GM19043 (cell line): ENCODE data around the gene NFE2L2.
"Not testable (repeated sequence)": the region's sequence is repeated elsewhere in the genome, so short reads cannot be mapped to it uniquely, and the experiment has no call there.

Experiments
- ATAC-seq: cut with Tn5 transposase; IDR thresholded peaks from one replicate; pipeline ENCODE4 v1.9.1; 2021; ENCODE audit warnings: low read depth; ENCODE audit not compliant: unreplicated experiment

Gene NFE2L2

DNA sequence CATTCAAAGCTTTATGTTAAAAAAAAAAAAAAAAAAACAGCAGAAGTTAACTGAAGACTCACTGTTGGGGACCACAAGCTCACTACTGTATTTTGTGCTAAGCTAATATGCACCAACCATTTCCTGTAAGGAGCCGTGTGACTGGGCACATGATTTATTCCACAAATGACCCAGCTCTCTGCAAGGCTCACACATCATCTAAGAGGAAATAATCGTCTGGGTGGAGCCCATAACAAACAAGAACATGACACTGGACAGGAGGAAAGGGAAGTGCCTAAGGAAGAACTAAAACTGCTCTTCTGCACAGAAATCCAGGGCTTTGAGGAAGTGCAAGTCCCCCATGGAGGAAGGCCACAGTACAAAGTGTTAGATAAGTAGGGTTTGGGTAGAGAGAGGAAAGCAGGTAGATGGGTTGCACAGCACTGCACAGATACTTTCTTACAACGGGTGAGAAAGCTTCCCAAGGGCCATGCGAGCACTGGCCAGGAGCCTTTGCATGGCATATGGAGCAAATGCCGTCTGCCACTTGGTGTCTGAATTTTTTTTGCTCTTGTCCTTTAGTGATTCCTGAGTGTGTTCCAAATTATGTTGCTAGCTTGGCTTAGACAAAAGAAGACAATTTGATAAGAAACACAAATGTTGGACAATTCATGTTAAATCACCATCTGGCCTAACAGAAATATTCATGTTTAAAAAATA lies 24.4 kb downstream of the NFE2L2 start:
- ATAC-seq: peak; percentile 56

DNA sequence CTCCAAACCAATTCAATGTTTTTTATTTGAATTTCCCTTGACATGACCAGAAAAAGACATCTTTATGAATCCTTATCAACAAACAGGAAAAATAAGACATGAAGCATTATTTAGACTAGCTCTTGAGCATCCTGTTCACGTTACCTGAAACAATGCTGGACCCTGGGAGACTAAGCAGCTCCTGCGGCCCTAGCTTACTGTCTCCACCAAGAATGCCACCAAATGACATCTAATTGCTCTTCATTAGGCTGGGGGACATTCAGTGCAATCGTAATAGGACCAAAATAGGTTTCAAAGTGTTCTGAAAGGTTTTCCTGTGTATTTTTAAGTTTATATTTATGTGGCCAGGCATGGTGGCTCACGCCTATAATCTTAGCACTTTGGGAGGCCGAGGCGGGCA lies 25.5 kb downstream of the NFE2L2 start:
- ATAC-seq: no peak

DNA sequence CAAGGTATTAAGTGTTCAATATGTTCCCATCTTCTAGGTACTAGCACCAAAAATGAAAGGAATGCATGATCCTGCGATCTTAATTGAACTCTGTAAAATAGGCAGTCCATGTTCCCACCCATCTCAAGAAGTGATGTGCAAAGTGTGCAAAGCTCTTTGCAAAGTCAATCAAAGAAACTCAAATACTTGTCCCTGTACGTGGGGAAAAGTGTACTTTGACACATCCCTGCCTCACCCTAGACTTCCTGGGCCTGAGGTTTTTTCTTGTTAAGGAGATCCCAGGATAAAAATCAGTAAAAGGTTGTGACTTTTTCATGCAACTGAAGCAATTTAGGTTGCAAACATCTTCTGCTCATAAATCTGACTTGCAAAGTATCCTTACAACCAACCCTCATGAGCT lies 26.6 kb downstream of the NFE2L2 start:
- ATAC-seq: no peak

DNA sequence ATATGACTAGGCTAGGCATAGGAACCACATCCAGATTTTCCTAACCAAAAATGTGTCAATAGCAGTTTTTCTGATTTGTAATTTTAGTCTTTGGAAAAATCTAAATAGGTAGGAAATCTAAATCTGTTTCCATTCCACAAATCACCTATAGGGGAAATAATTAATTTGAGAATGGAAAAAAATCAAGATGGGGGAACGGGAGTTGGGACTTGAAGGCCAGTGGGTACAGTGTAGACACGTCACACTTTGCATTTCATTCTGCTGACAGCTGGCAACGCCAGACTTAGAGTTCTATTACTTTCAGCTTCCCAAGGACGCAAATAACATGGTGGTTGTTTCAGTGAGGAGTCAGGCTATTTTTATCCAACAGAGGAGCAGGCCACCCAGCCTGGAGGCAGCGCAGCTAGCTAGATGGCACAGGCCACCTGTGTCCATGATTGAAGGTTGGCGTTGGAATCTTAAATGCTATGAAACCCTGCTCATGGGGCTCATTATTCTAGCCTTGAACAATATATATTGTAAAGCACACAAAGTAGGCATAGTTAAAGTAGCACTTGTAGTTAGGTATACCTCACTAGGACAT lies 28.6 kb downstream of the NFE2L2 start:
- ATAC-seq: no peak

DNA sequence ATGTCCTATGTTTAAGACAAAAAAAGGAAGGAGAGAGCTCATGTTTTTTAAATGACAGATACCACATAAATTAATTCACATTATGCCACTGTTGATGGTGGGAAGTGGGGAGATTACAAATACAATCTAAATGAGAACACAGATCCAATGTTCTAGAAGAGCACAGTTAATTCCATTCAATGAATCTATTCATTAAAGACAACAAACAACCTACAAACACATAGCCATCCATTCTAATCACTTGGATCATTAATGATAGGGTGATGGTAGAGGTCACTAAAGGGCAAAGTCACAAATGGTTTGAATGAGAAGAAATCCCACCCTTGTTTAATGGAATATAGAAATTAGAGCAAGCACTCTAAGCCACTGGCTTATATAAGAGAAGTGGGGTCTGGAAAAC lies 30.3 kb downstream of the NFE2L2 start:
- no peak for ATAC-seq

DNA sequence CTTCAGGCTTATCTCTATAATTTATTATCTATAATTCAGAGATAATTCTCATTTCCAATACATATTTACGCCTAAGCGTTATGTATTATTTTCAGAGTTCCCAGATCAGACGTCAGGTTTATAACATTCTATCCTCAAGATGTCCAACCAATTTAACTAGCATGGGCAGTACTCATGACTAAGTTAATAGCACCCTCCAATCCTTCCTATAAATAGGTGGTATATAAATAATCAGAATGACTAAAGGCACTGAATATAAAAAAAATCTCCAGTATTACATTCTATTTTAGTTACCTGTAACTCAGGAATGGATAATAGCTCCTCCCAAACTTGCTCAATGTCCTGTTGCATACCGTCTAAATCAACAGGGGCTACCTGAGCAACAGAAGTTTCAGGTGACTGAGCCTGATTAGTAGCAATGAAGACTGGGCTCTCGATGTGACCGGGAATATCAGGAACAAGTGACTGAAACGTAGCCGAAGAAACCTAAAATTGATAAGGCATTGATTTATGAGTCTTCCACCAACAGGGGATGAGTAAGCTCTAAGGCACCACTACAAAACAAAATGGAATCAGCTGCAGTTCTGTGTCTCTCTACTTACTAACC lies 32.3 kb downstream of the NFE2L2 start:
- no peak for ATAC-seq

DNA sequence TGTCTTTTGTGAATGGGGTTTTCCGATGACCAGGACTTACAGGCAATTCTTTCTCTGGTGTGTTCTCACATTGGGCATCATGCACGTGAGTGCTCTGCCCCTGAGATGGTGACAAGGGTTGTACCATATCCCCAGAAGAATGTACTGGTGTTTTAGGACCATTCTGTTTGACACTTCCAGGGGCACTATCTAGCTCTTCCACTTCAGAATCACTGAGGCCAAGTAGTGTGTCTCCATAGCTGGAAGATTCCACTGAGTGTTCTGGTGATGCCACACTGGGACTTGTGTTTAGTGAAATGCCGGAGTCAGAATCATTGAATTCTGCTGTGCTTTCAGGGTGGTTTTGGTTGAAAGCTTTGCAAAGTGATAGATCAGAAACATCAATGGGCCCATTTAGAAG lies 33.3 kb downstream of the NFE2L2 start:
- ATAC-seq: no peak

DNA sequence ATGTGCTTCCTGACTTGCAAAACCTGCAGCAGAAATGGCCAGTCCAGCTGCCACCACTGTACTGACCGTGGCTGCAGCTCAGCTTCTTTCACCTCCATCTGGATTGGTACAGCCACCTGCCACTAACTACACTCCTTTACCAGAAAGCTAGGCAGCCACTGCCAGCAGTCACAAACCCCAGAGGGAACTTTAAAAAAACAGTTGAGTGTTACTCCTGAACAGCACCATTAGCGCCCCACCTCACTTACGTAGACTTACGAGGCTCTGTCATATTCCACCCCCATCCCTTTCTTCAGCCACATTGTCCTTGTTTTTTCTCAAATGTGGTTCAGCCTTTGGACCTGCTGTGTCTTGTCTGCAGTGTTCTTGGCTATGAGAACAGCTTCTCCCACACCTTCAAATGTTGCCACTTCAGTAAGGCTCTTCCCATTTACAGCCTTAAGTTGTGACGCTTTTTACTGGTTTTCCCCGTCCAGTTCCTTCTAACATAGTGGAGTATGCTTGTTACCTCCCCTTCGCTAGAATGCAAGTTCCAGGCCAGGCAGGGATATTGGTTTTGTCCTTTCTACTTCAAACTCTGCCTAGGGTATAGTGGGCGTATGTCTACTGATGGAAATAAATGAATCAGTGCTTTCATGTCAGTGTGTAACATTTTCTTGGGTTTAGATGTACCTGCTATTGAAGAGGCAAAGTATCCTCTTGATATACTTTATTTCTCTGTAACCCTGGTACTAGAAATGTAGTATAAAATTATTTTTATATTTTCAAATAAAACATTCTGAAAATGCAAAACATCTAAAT lies 34.9 kb downstream of the NFE2L2 start:
- ATAC-seq: no peak

DNA sequence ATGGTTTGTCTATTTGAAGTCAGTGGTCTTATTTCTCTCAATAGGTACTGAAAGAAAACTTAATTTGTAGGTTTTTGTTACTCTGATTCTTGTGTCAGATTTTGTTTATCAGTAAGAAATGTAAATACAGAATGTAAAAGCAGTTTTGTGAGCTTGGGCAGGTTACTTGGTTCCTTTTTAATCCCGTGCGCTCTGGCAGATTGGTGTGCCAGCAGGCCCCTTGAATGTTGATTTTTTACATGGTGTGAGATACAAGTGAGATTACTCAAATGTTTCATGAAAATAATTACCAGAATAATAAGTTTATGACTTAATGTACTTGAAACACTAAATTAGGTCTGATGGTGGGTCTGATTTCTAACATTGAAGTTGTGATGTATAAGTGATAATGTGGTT lies 38.6 kb downstream of the NFE2L2 start:
- no peak for ATAC-seq

DNA sequence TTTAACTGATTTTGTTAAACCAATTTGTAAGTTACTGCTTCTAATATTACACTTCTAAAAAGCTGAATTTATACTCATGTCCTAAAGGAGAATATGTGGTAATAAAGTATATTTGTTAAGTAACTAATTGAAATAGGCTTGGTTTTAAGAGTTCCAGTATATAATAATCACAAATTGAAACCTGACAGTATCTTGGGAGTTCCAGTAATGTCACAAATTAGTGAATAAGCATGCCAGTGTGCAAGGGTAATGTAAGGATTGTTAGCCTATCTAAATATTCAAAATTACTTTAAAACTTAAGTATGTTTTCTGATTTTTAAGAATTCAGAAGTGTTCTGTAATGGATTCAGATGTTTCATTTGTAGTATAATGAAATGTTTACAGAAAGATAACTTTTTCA lies 41.1 kb downstream of the NFE2L2 start:
- ATAC-seq: not testable (repeated sequence)

DNA sequence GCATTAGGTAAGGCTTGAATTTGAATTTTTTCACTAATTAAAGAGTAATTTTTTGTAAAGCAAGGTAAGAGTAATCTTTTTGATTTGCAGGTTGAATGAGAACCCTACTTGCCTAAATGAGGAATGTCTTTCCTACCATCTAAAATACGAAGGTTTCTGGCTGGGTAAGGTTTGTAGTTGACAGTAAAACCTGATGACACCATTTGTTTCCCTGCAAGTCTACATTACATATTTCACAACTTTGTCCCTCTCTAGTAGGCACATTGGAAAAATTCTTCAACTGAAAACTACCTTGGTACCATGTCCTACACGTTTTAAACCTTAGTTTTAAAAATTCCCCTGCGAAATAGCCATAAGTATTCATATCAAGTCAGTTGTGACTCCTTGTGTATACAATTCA lies 42.6 kb downstream of the NFE2L2 start:
- ATAC-seq: no peak

DNA sequence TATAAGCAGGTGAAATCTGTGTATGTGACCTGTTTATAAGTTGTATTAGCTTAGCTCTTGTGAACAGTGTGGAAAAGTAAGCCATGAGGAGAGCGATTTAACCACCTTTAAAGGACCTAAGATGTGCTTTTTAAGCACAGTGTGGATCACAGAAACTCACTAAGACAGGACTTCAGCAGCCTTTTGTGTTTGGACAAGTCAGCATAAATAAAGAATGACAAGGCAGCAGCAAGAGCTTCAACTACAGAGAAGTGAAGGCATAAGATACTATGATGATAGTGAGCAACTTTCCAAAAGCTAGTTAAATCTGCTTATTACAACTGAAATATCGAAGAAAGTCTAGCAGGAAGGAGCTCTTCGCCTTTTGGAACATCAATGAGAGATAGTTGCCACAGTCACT lies 43.0 kb downstream of the NFE2L2 start:
- no peak for ATAC-seq

DNA sequence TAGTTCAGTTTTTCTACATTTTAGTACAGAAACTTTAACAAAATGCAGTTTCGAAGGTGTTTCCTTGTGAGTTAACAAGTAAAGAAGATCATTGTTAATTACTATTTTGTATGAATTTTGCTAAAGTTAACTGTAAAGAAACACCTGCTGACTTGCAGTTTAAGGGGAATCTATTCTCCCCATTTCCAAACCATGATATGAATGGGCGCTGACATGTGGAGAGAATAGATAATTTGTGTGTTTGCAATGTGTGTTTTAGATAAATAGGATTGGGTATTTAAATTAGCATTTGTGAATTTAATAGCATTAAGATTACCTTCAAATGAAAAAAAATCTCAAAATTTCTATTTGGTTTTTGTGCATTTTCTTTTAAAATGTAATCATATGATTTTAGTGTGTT lies 44.7 kb downstream of the NFE2L2 start:
- not testable (repeated sequence) for ATAC-seq

DNA sequence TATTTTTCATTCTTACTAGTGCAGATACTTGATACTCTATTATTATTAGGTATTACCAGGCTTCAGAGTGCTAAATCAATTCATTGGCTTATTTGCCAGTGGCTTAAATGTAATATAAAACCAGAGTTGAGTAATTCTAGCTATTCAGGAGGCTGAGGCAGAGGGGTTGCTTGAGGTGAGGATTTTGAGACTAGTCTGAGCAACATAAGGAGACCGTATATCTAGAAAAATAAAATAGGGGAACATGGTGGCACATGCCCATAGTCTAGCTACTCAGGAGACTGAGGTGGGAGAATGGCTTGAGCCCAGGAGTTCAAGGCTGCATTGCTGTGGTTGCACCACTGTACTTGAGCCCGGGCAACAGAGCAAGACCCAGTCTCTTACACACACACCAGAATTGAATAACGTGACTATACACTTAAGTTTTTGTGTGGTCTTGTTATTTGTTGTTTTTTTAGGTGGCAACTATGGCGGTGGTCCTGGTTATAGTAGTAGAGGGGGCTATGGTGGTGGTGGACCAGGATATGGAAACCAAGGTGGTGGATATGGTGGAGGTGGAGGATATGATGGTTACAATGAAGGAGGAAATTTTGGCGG lies 47.2 kb downstream of the NFE2L2 start:
- no peak for ATAC-seq

DNA sequence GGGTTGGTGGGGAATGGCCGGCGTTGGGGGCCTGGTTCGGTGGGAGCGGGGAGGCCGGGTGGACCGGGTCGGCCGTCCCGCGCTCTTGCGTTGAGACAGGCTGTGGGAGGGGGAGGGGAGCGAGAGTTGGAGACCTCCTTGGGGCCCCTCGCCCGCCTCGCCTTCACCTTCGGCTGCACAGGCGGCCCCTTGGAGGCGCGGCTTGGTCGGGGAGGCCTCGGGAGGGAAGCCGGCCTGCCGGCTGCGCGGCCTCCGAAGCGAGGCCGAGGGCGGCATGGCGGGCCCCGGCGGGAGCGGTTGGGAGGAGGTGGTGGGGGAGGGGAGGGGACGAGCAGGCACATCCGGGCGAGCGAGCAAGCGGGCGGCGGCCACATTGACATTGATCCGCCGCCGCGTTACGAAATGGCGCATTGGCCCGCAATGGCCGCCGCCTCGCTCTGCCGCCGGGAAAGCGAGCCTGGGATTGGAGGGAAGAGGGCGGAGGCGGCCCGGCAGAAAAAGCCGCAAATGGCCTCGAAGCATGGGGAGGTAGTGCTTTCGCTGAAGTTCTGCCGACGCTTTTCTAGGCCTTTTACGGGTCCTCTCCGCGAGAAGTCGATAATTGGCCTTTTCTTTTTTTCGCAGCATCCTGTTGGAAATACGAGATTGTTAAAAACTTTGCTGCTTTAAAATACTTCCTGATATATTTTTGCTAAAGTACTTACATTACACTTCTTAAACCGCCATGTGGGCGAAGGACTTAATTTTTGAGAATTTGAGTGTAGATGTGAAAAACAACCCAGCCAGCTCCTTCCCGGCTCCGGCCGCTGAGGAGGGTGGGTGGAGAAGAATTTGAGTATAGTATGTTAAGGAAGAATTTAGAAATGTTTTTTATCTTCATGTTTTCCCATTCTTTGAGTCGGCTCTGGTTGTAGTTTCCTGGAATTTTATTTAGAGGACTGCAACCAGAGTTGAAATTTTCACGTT lies 51.4 kb downstream of the NFE2L2 start:
- peak; percentile 41 for ATAC-seq

DNA sequence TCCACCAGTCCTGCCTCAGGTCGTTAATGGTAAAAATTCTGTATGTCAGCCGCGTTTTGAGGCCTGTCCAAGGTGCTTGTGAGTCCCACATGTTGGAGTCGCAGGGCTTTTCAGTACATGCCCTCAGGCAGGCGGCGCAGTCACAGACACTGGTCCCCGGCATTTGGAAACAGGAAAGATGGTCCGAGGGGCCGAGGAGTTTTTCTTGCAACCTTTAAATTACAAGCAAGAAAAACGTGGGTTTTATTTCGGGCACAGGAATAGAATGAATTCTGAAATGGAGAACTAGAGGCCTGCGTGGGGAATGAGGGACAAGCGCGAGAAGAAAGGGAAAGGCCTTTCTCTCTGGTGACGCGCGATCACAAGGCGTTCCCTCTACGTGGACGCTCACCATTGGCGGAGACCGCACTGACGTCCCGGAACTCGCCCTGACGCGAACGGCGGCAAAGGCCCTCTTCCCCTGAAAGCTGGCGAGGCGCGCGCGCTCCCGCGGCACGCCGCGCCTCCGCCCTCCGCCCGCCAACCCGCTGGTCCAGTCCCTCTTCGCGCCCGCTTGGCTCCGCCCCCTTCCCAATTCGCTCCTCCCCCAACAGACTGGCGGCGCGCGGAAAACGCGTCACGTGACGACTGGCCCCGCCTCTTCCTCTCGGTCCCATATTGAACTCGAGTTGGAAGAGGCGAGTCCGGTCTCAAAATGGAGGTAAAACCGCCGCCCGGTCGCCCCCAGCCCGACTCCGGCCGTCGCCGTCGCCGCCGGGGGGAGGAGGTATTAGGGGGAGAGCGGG lies 52.2 kb downstream of the NFE2L2 start, which contains the start of gene HNRNPA3:
HNRNPA3 (plus strand) TSS at position 689 of the 785 bp plus-strand sequence; CDS start at position 695, 6 bp downstream.
- peak; percentile 92 for ATAC-seq

DNA sequence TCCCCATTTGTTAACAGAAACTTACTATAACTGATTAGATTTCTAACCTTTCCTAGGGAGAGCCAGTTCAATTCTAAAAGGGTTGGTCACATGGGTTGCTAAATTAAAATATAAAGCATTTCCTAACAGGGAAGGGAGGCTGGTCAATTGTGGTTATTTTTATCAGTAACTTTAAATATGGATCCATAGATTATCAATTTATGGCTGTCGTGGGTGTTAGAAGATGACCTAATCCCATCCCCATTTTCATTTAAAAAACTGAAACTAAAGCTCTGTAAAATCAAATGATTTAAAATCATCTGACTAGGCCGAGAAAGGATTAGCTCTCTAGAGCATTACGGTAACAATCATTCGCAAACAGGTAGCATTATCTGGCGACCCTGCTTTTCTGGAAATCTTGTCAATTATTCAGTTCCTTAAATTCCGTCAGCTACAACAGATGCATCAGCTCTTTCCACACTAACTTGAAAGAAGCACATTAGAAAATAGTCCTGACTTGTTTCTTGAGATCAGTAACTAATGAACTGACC lies 52.9 kb downstream of the NFE2L2 start:
- ATAC-seq: no peak

DNA sequence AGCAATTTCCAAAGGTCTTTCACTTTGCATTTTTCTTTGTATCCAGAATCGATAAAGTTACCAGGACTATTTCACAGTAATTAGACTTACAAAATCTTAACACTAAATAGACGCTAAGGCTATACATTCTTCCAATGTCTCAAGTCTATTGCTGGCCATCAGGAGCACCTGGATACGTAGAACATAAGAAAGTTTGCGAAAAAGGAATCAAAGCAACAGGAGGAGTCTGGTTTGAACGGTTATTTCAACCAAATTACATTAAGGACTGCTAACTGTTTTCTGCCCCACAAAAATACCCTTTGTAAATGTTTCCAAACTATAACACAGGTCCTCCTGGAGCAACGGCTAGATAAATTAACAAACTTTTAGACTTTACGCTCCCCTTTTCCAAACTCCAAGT lies 53.4 kb downstream of the NFE2L2 start:
- ATAC-seq: no peak

DNA sequence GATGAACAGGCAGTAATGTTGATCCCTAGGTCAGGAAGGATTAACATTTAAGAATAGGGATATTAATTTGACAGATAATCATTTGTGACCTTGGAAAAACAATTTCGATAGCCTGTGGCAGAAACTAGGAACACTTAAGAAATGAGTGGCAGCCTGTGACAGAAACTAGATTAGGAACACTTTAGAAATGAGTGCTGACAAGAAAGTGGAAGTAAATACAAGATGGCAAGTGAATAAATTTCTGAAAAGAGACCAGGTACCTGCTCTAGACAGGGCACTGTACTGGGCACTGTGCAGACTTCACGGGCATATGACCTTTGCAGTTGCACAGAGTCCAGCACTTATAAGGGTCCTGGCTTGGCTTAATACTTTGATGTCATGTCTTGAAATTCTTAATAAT lies 57.4 kb downstream of the NFE2L2 start:
- peak; percentile 86 for ATAC-seq
